ENCODE measurements around the gene MIPOL1.

GRCh38 chr14:37472906-37473305, 275.2 kb downstream of the MIPOL1 start:
- TF ChIP-seq CTCF (IDR thresholded peaks at IDR 0.05; ENCODE audit: low read depth, low read length) (no peak), MAX (IDR thresholded peaks at IDR 0.05; ENCODE audit: low read depth, low read length) (no peak), POLR2A (IDR thresholded peaks at IDR 0.05; ENCODE audit: extremely low read depth, insufficient read length) (no peak)
